Ishikawa (cell line): ENCODE data around the gene CRTC3.

Experiments used
- CEBPB ChIP-seq: IDR thresholded peaks from 2 replicates; pipeline ENCODE4 v1.6.1; 2012
- CREB1 ChIP-seq: IDR thresholded peaks from 2 replicates; pipeline ENCODE4 v1.6.1; 2012; ENCODE audit warnings: low read depth
- EGR1 ChIP-seq: IDR thresholded peaks from 2 replicates; pipeline ENCODE4 v1.6.1; 2012
- EP300 ChIP-seq: IDR thresholded peaks from 2 replicates; pipeline ENCODE4 v1.6.1; 2012; ENCODE audit warnings: borderline replicate concordance
- FOXM1 ChIP-seq: IDR thresholded peaks from 2 replicates; pipeline ENCODE4 v1.6.1; 2012; ENCODE audit warnings: low read depth, borderline replicate concordance
- MAX ChIP-seq: IDR thresholded peaks from 2 replicates; pipeline ENCODE4 v1.6.1; 2012
- NFIC ChIP-seq: IDR thresholded peaks from 2 replicates; pipeline ENCODE4 v1.6.1; 2012
- RAD21 ChIP-seq: IDR thresholded peaks from 2 replicates; pipeline ENCODE4 v1.6.1; 2012; ENCODE audit warnings: low read depth
- TAF1 ChIP-seq: IDR thresholded peaks from 2 replicates; pipeline ENCODE4 v1.6.1; 2012; ENCODE audit warnings: low read depth, mild to moderate bottlenecking
- TCF12 ChIP-seq: IDR thresholded peaks from 2 replicates; pipeline ENCODE4 v1.6.1; 2012; ENCODE audit warnings: low read depth
- TEAD4 ChIP-seq: IDR thresholded peaks from 2 replicates; pipeline ENCODE4 v1.6.1; 2012
- YY1 ChIP-seq: IDR thresholded peaks from 2 replicates; pipeline ENCODE4 v1.6.1; 2012; ENCODE audit warnings: low read depth
- ZBTB7A ChIP-seq: IDR thresholded peaks from 2 replicates; pipeline ENCODE4 v1.6.1; 2012; ENCODE audit warnings: low read depth
- TF ChIP-seq, protein P1 (sequence below): IDR thresholded peaks from 2 replicates; pipeline ENCODE4 v1.6.1; 2012; ENCODE audit warnings: low read depth, mild to moderate bottlenecking
- TF ChIP-seq, protein P2 (sequence below): IDR thresholded peaks from 2 replicates; pipeline ENCODE4 v1.6.1; 2012

CRTC3 gene

DNA sequence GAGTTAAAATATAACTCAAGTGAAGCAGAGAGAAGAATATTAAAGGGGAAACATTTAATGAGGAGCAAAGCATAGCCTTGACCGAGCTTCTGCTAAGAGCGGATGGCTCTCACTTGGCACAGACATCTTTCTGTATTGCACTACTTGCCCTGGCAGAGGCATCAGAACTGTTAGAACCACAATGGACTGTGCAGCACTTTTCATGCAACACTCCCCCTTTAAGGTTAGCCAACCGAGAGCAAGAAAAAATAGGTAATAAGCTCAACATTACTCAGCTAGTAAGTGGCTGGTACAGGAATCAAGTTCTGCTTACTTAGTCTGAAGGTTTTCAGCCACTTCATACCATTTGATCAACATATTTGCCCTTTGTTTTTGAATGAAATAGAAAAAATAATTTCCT is 33.7 kb downstream of the CRTC3 start:
- TF ChIP-seq TCF12 (no peak), MAX (no peak), CEBPB (no peak), ZBTB7A (no peak), RAD21 (no peak), NFIC (no peak), TEAD4 (no peak), TAF1 (no peak), YY1 (no peak), EGR1 (no peak), FOXM1 (no peak), CREB1 (no peak), EP300 (no peak)
- TF ChIP-seq, protein P1, sequence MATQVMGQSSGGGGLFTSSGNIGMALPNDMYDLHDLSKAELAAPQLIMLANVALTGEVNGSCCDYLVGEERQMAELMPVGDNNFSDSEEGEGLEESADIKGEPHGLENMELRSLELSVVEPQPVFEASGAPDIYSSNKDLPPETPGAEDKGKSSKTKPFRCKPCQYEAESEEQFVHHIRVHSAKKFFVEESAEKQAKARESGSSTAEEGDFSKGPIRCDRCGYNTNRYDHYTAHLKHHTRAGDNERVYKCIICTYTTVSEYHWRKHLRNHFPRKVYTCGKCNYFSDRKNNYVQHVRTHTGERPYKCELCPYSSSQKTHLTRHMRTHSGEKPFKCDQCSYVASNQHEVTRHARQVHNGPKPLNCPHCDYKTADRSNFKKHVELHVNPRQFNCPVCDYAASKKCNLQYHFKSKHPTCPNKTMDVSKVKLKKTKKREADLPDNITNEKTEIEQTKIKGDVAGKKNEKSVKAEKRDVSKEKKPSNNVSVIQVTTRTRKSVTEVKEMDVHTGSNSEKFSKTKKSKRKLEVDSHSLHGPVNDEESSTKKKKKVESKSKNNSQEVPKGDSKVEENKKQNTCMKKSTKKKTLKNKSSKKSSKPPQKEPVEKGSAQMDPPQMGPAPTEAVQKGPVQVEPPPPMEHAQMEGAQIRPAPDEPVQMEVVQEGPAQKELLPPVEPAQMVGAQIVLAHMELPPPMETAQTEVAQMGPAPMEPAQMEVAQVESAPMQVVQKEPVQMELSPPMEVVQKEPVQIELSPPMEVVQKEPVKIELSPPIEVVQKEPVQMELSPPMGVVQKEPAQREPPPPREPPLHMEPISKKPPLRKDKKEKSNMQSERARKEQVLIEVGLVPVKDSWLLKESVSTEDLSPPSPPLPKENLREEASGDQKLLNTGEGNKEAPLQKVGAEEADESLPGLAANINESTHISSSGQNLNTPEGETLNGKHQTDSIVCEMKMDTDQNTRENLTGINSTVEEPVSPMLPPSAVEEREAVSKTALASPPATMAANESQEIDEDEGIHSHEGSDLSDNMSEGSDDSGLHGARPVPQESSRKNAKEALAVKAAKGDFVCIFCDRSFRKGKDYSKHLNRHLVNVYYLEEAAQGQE: no peak
- TF ChIP-seq, protein P2, sequence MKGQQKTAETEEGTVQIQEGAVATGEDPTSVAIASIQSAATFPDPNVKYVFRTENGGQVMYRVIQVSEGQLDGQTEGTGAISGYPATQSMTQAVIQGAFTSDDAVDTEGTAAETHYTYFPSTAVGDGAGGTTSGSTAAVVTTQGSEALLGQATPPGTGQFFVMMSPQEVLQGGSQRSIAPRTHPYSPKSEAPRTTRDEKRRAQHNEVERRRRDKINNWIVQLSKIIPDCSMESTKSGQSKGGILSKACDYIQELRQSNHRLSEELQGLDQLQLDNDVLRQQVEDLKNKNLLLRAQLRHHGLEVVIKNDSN: no peak

GRCh38 chr15:90564051-90564450 is 34.3 kb downstream of the CRTC3 start:
- TF ChIP-seq CEBPB (no peak), NFIC (no peak), FOXM1 (no peak), EP300 (no peak), MAX (no peak), TAF1 (no peak), TCF12 (no peak), ZBTB7A (no peak), TEAD4 (no peak), YY1 (no peak), EGR1 (no peak), CREB1 (no peak), RAD21 (no peak)
- TF ChIP-seq, protein P1: no peak
- TF ChIP-seq, protein P2: no peak

- TF ChIP-seq MAX: no peak
Observed at GRCh38 chr15:90564590-90564989, 34.9 kb downstream of the CRTC3 start.

DNA sequence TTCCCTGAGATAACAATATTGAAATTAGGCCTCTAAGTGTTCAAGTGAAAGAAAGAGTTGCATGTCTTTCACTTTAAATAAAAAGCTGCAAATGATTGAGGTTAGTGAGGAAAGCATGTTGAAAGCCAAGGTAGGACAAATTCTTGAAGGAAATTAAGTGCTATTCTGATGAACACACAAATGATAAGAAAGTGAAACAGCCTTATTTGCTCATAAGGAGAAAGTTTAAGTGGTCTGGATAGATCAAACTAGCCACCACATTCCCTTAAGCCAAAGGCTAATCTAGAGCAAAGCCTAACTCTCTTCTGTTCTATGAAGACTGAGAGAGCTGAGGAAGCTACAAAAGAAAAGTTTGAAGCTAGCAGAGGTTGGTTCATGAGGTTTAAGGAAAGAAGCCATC is 36.1 kb downstream of the CRTC3 start:
- TF ChIP-seq NFIC: no peak
- no peak for TF ChIP-seq RAD21

DNA sequence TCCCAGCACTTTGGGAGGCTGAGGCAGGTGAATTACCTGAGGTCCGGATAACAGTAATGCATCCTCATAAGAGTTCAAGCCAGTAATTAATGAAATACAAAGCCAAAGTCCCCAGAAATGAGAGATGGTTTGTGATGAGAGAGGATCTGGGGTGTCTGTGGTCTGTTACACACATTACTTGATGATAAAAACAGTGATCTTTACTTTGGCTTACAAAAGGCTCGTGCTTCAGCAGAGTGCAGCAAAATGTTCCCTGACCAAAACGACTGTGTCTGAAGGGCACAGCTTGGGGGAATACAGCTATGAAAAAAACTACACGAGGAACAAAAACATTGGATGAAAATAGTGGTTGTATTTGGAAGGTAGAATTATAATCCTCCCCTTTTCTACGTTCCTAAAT is 40.9 kb downstream of the CRTC3 start:
- TF ChIP-seq NFIC (no peak), RAD21 (no peak), TCF12 (no peak), EP300 (no peak)
- TF ChIP-seq, protein P1: no peak
- TF ChIP-seq, protein P2: no peak
